Progenitor cell of endocrine pancreas (in vitro differentiated cells): ENCODE results near the gene PLCL1. TPM values are rescaled to one million over a fixed set of nuclear protein-coding genes. Genes with fewer than 3 reads are reported as not detected.

Experiments
- DNase-seq: peaks from one replicate; pipeline ENCODE4 v3.0.0; 2021; ENCODE audit warnings: low spot score; ENCODE audit not compliant: unreplicated experiment
- H3K27ac Mint-ChIP-seq: 2 replicates; pipeline ENCODE4 v1.8.0; 2021; ENCODE audit warnings: mild to moderate bottlenecking, moderate library complexity, mixed read lengths
- H3K27me3 Mint-ChIP-seq: 2 replicates; pipeline ENCODE4 v1.8.0; 2021; ENCODE audit warnings: mixed read lengths
- H3K36me3 Mint-ChIP-seq: 2 replicates; pipeline ENCODE4 v1.8.0; 2022; ENCODE audit warnings: mixed read lengths; ENCODE audit not compliant: insufficient read depth
- H3K4me1 Mint-ChIP-seq: 2 replicates; pipeline ENCODE4 v1.8.0; 2021; ENCODE audit warnings: low read depth, mixed read lengths
- H3K4me3 Mint-ChIP-seq: 2 replicates; pipeline ENCODE4 v1.8.0; 2021; ENCODE audit warnings: low read depth, mild to moderate bottlenecking, moderate library complexity, mixed read lengths
- H3K9me3 Mint-ChIP-seq: 2 replicates; pipeline ENCODE4 v1.8.0; 2021; ENCODE audit warnings: low read depth, mixed read lengths
- CTCF ChIP-seq: fragments of 200-600 bp; sonication (generic); IDR thresholded peaks from one replicate; pipeline ENCODE4 v1.5.0; 2021; ENCODE audit warnings: antibody characterized with exemption, mild to moderate bottlenecking; ENCODE audit not compliant: unreplicated experiment
- total RNA-seq: library from RNA; stranded (reverse); gene quantifications from 2 replicates; pipeline ENCODE4 v1.2.1, GENCODE V29; 2021

Gene PLCL1
- total RNA-seq, 1 donor from 2014 or later = 48.3 TPM

- TF ChIP-seq CTCF = no peak
Observed at GRCh38 chr2:197934934-197935289, 130.5 kb downstream of the PLCL1 start.

GRCh38 chr2:197937814-197938213 is 133.4 kb downstream of the PLCL1 start:
- no peak for TF ChIP-seq CTCF
- H3K27ac Mint-ChIP-seq = no peak overlapping the region
- DNase-seq = no peak
- H3K36me3 Mint-ChIP-seq = peaks cover 1% of the 10 kb centered on the region
- peaks cover 32% of the 10 kb centered on the region for H3K4me1 Mint-ChIP-seq
- no peak overlapping the region for H3K4me3 Mint-ChIP-seq
- H3K9me3 Mint-ChIP-seq = no peaks in the 10 kb centered on the region
- H3K27me3 Mint-ChIP-seq = no peaks in the 10 kb centered on the region

More at GRCh38 chr2:197934934-197935289, 130.5 kb downstream of the PLCL1 start:
- Mint-ChIP-seq H3K27me3 (no peaks in the 10 kb centered on the region), H3K9me3 (no peaks in the 10 kb centered on the region), H3K36me3 (peaks cover 3% of the 10 kb centered on the region), H3K27ac (no peak overlapping the region), H3K4me3 (no peak overlapping the region), H3K4me1 (peaks cover 13% of the 10 kb centered on the region)
- no peak for DNase-seq

GRCh38 chr2:197938555-197938954 is 134.2 kb downstream of the PLCL1 start:
- peaks cover 35% of the 10 kb centered on the region for H3K4me1 Mint-ChIP-seq
- TF ChIP-seq CTCF = no peak
- no peak overlapping the region for H3K4me3 Mint-ChIP-seq
- H3K36me3 Mint-ChIP-seq = peaks cover 2% of the 10 kb centered on the region
- H3K9me3 Mint-ChIP-seq = no peaks in the 10 kb centered on the region
- no peaks in the 10 kb centered on the region for H3K27me3 Mint-ChIP-seq
- no peak for DNase-seq
- H3K27ac Mint-ChIP-seq = peak overlapping the region; percentile 47

- Mint-ChIP-seq H3K36me3 (peaks cover 2% of the 10 kb centered on the region), H3K27ac (no peak overlapping the region), H3K4me3 (no peak overlapping the region), H3K9me3 (no peaks in the 10 kb centered on the region), H3K27me3 (no peaks in the 10 kb centered on the region), H3K4me1 (peaks cover 48% of the 10 kb centered on the region)
- no peak for TF ChIP-seq CTCF
- DNase-seq = no peak
Observed at GRCh38 chr2:197939787-197940186, 135.4 kb downstream of the PLCL1 start.

GRCh38 chr2:197940382-197940781 is 136.0 kb downstream of the PLCL1 start:
- Mint-ChIP-seq H3K4me3 (no peak overlapping the region), H3K27me3 (no peaks in the 10 kb centered on the region), H3K27ac (peak overlapping the region; percentile 12), H3K9me3 (no peaks in the 10 kb centered on the region), H3K4me1 (peaks cover 53% of the 10 kb centered on the region), H3K36me3 (peaks cover 2% of the 10 kb centered on the region)
- no peak for DNase-seq
- no peak for TF ChIP-seq CTCF
